SK-N-SH (cell line): ENCODE data around the gene E4F1.

Source experiments
- ELF1 ChIP-seq: IDR thresholded peaks from 2 replicates; pipeline ENCODE4 v1.4.0; 2012
- EP300 ChIP-seq, 2 experiments: IDR thresholded peaks; 2 replicates each; pipeline versions ENCODE4 v1.4.0 to v1.6.1; 2012; ENCODE audit warnings: borderline replicate concordance in 1 of 2, low read depth in 1 of 2, low read length in 1 of 2
- FOXM1 ChIP-seq: IDR thresholded peaks from 2 replicates; pipeline ENCODE4 v1.4.0; 2012; ENCODE audit warnings: low read depth, mild to moderate bottlenecking
- RAD21 ChIP-seq: IDR thresholded peaks from 2 replicates; pipeline ENCODE4 v1.6.1; 2012; ENCODE audit warnings: mild to moderate bottlenecking, low read length
- TEAD4 ChIP-seq: IDR thresholded peaks from 2 replicates; pipeline ENCODE4 v1.4.0; 2012; ENCODE audit warnings: mild to moderate bottlenecking, borderline replicate concordance; ENCODE audit not compliant: insufficient read depth
- TF ChIP-seq, protein P1 (sequence below): fragments of 200-600 bp; sonication (generic); IDR thresholded peaks from 2 replicates; pipeline ENCODE4 v1.6.1; 2017; ENCODE audit warnings: antibody characterized with exemption, mild to moderate bottlenecking, moderate library complexity

DNA sequence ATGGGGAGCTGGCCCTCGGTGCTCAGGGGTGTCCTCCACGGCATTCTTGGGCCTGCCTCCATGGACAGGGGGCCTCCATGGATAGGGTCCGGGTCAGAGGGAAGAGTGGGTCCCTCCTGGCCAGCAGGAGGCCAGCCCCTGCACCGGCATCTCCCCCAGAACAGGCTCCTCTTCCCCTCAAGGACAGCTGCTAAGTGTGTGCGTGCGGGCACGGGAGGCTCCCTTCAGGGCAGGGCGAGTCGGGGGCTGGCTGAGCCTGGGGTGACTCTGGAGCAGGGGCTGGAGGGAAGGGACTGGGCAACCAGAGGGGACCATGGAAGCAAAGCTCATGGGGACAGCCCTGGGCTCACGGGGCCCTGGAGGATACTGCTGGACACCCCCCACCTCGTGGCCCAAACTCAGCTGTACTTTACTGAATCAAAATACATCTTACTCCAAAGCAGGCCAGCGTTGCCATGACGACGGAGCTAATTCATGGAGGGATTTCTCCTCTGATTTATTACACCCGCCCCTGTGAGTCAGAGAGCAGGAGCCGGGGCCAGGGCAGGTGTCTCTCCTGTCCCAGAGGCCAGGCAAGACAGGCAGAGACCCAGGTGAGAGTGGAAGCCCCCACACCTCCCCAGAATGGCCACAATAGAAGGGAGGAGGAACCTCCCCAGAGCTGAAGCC lies 29.1 kb upstream of the E4F1 start:
- TF ChIP-seq, protein P1, sequence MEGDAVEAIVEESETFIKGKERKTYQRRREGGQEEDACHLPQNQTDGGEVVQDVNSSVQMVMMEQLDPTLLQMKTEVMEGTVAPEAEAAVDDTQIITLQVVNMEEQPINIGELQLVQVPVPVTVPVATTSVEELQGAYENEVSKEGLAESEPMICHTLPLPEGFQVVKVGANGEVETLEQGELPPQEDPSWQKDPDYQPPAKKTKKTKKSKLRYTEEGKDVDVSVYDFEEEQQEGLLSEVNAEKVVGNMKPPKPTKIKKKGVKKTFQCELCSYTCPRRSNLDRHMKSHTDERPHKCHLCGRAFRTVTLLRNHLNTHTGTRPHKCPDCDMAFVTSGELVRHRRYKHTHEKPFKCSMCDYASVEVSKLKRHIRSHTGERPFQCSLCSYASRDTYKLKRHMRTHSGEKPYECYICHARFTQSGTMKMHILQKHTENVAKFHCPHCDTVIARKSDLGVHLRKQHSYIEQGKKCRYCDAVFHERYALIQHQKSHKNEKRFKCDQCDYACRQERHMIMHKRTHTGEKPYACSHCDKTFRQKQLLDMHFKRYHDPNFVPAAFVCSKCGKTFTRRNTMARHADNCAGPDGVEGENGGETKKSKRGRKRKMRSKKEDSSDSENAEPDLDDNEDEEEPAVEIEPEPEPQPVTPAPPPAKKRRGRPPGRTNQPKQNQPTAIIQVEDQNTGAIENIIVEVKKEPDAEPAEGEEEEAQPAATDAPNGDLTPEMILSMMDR: no peak
- no peak for TF ChIP-seq EP300 (IDR thresholded peaks at IDR 0.05; ENCODE audit: borderline replicate concordance in 1 of 2, low read depth in 1 of 2, low read length in 1 of 2)
- no peak for TF ChIP-seq ELF1
- no peak for TF ChIP-seq RAD21
- no peak for TF ChIP-seq FOXM1
- TF ChIP-seq TEAD4: no peak
